NCI-H2196 treated with DMSO at 0.1 percent for 48 hours (cell line): ENCODE results near the gene FKBP5.
A peak's percentile ranks its signal among the peaks of the same experiment; 100 is the strongest.
"Not testable (repeated sequence)": the region's sequence is repeated elsewhere in the genome, so short reads cannot be mapped to it uniquely, and the experiment has no call there.

Experiments
- DNase-seq: peaks from one replicate; lab custom pipeline; 2025; ENCODE audit not compliant: unreplicated experiment; lab: John Stamatoyannopoulos, UW

Gene FKBP5

GRCh38 chr6:35688605-35689322 is at the start of gene FKBP5:
FKBP5 (minus strand) TSS chr6:35688915; CDS start chr6:35642824, 46,091 bp downstream.
- DNase-seq = peak; percentile 92

- DNase-seq = peak; percentile 71
Measured at GRCh38 chr6:35737413-35738211, 48.9 kb upstream of the FKBP5 start.

GRCh38 chr6:35736982-35737412 is 48.3 kb upstream of the FKBP5 start, which contains the start of gene ARMC12:
ARMC12 (plus strand) TSS chr6:35737032; CDS start chr6:35737109, 77 bp downstream.
- DNase-seq = no peak

GRCh38 chr6:35736253-35736894 is 47.7 kb upstream of the FKBP5 start:
- peak; percentile 16 for DNase-seq

GRCh38 chr6:35735452-35735851 is 46.7 kb upstream of the FKBP5 start:
- DNase-seq = no peak

- not testable (repeated sequence) for DNase-seq
Measured at GRCh38 chr6:35734319-35734718, 45.6 kb upstream of the FKBP5 start.

- DNase-seq = no peak
Measured at GRCh38 chr6:35733633-35734032, 44.9 kb upstream of the FKBP5 start.

GRCh38 chr6:35731736-35732532 is 43.2 kb upstream of the FKBP5 start:
- peak; percentile 72 for DNase-seq

- peak; percentile 65 for DNase-seq
Measured at GRCh38 chr6:35731414-35731735, 42.7 kb upstream of the FKBP5 start.

GRCh38 chr6:35730745-35731413 is 42.2 kb upstream of the FKBP5 start:
- DNase-seq = no peak

- no peak for DNase-seq
Measured at GRCh38 chr6:35729722-35730121, 41.0 kb upstream of the FKBP5 start.

GRCh38 chr6:35728683-35729678 is 40.3 kb upstream of the FKBP5 start:
- DNase-seq = peak; percentile 8

GRCh38 chr6:35727935-35728682 is 39.4 kb upstream of the FKBP5 start:
- peak; percentile 75 for DNase-seq

- DNase-seq = peak; percentile 68
Measured at GRCh38 chr6:35727231-35727934, 38.7 kb upstream of the FKBP5 start.

GRCh38 chr6:35725721-35726438 is 37.2 kb upstream of the FKBP5 start:
- no peak for DNase-seq

- DNase-seq = no peak
Measured at GRCh38 chr6:35725081-35725708, 36.5 kb upstream of the FKBP5 start.

GRCh38 chr6:35724471-35724870 is 35.8 kb upstream of the FKBP5 start:
- DNase-seq = no peak
